Kidney (tissue), 14 donors: Measurements from ENCODE around the gene LENG8. TPM values are rescaled to one million over a fixed set of nuclear protein-coding genes. Genes with fewer than 3 reads are reported as not detected.

Experiments
- DNase-seq, 5 donors: peaks; one replicate each; pipeline ENCODE4 v3.0.0-alpha.2; 2013 to 2020
- FAIRE-seq: peaks from 2 replicates; lab custom pipeline; 2012; peaks lifted over from hg19 to GRCh38; lab: Jason Lieb, UNC
- H3K27ac ChIP-seq, 2 donors: one replicate each; pipeline ENCODE4 v1.7.0; 2013; ENCODE audit warnings: low read depth in 2 of 2, low read length in 2 of 2, inconsistent platforms in 1 of 2
- H3K27me3 ChIP-seq: one replicate; pipeline ENCODE4 v1.7.1; 2013; ENCODE audit warnings: low read length, inconsistent platforms; ENCODE audit not compliant: control insufficient read depth, insufficient read depth
- H3K36me3 ChIP-seq, 3 donors: one replicate each; pipeline versions ENCODE4 v1.7.0 to v1.7.1; 2013; ENCODE audit warnings: low read length in 3 of 3, control low read depth in 1 of 3, inconsistent platforms in 1 of 3; ENCODE audit not compliant: insufficient read depth in 3 of 3, control insufficient read depth in 2 of 3
- H3K4me1 ChIP-seq, 3 donors: one replicate each; pipeline versions ENCODE4 v1.7.0 to v1.7.1; 2013; ENCODE audit warnings: low read length in 3 of 3, inconsistent platforms in 1 of 3, low read depth in 1 of 3; ENCODE audit not compliant: control insufficient read depth in 2 of 3, insufficient read depth in 2 of 3
- H3K4me3 ChIP-seq, 3 donors: one replicate each; pipeline versions ENCODE4 v1.7.0 to v1.8.1; 2013; ENCODE audit warnings: low read length in 3 of 3, control low read depth in 1 of 3, inconsistent platforms in 1 of 3
- H3K9ac ChIP-seq, 3 donors: one replicate each; pipeline versions ENCODE4 v1.7.0 to v1.7.1; 2013; ENCODE audit warnings: low read length in 3 of 3, control low read depth in 1 of 3, inconsistent platforms in 1 of 3
- H3K9me3 ChIP-seq, 3 donors: one replicate each; pipeline versions ENCODE4 v1.7.0 to v1.7.1; 2013; ENCODE audit warnings: low read length in 3 of 3, control low read depth in 1 of 3, inconsistent platforms in 1 of 3; ENCODE audit not compliant: control insufficient read depth in 2 of 3, insufficient read depth in 1 of 3
- CTCF ChIP-seq: IDR thresholded peaks from 3 replicates; pipeline ENCODE4 v1.5.1; 2012; ENCODE audit warnings: mild to moderate bottlenecking, moderate library complexity, borderline replicate concordance; ENCODE audit not compliant: insufficient read depth; ENCODE audit errors: extremely low read depth
- intact Hi-C: fragments of 100-400 bp; cut with DNase I; formaldehyde crosslinking; loops from one replicate; pipeline ENCODE4 v1.11.1; 2022
- polyA plus RNA-seq: library from polyadenylated mRNA; stranded (reverse); fragments of 350-450 nt; fragmentation: Illumina TruSeq; extraction: RNeasy Lipid Tissue Mini Kit (QIAGEN cat#74804); gene quantifications from one replicate; pipeline ENCODE4 v1.2.3, GENCODE V29; 2014; ENCODE audit warnings: low read depth, low replicate concordance; ENCODE audit not compliant: insufficient read depth
- total RNA-seq: library from RNA; stranded (reverse); fragmentation: NEBNext Ultra II Directional; extraction: Animal tissue kit (Norgen Biotek cat#: 25700); gene quantifications from one replicate; pipeline ENCODE4 v1.2.1, GENCODE V29; 2021
- donor health status: control.
- donor health status: control.
- donor health status: control.
- donor health status: control.
- donor health status: control.
- donor health status: DM: yes; HTN: yes; CAD: no.
- donor health status: Normal renal cell carcinoma (clear cell type).

The LENG8 gene
- total and polyA plus RNA-seq, 2 donors from 2014 or later = 48.6 to 208 TPM

GRCh38 chr19:54453921-54454780 is 5.2 kb downstream of the LENG8 start:
- Histone ChIP-seq H3K36me3 (peaks cover 8 to 65% (median 52%) of the 10 kb centered on the region in 3 donors), H3K27ac (no peak overlapping the region), H3K4me1 (peaks cover 0 to 14% (median 12%) of the 10 kb centered on the region in 3 donors), H3K9ac (no peak overlapping the region), H3K9me3 (no peaks in the 10 kb centered on the region), H3K4me3 (no peak overlapping the region), H3K27me3 (no peaks in the 10 kb centered on the region)
- TF ChIP-seq CTCF = no peak
- DNase-seq = no peak
- intact Hi-C loops = no loop called here
- no peak for FAIRE-seq

GRCh38 chr19:54454781-54455675 is 6.0 kb downstream of the LENG8 start:
- peaks cover 0 to 13% (median 12%) of the 10 kb centered on the region in 3 donors for H3K4me1 ChIP-seq
- H3K36me3 ChIP-seq = peaks cover 8 to 69% (median 59%) of the 10 kb centered on the region in 3 donors
- no peak overlapping the region for H3K4me3 ChIP-seq
- DNase-seq (peak in 1 of 5 donors; percentile 69), FAIRE-seq (no peak)
- H3K9me3 ChIP-seq = no peaks in the 10 kb centered on the region
- TF ChIP-seq CTCF = no peak
- H3K9ac ChIP-seq = no peak overlapping the region
- no peak overlapping the region for H3K27ac ChIP-seq
- H3K27me3 ChIP-seq = no peaks in the 10 kb centered on the region
- intact Hi-C loops = no loop called here

- Histone ChIP-seq H3K27ac (no peak overlapping the region), H3K4me1 (peaks cover 0 to 7% (median 5%) of the 10 kb centered on the region in 3 donors), H3K9me3 (no peaks in the 10 kb centered on the region), H3K27me3 (no peaks in the 10 kb centered on the region), H3K9ac (no peak overlapping the region), H3K4me3 (no peak overlapping the region), H3K36me3 (peaks cover 8 to 73% (median 59%) of the 10 kb centered on the region in 3 donors)
- TF ChIP-seq CTCF = no peak
- intact Hi-C loops = no loop called here
- FAIRE-seq = no peak
- DNase-seq = peak in 1 of 5 donors; percentile 73
Observed at GRCh38 chr19:54455786-54456422, 6.9 kb downstream of the LENG8 start.
